GM19438 (cell line): Measurements from ENCODE around the gene SAFB.

ENCODE experiments used
- ATAC-seq: cut with Tn5 transposase; IDR thresholded peaks from one replicate; pipeline ENCODE4 v1.9.1; 2021; ENCODE audit warnings: low read depth; ENCODE audit not compliant: unreplicated experiment

The SAFB gene

GRCh38 chr19:5622465-5623396 is at the start of gene SAFB, which contains the start of gene SAFB2:
Gene SAFB (plus strand): TSS chr19:5623083. CDS start chr19:5623206, 123 bp downstream.
Gene SAFB2 (minus strand): TSS chr19:5622776. CDS start chr19:5622715, 61 bp downstream.
- ATAC-seq: peak; percentile 77

- no peak for ATAC-seq
Observed at GRCh38 chr19:5575590-5575989, 47.3 kb upstream of the SAFB start.

GRCh38 chr19:5578097-5578846 is 44.6 kb upstream of the SAFB start:
- ATAC-seq: no peak

GRCh38 chr19:5579286-5579685 is 43.6 kb upstream of the SAFB start:
- ATAC-seq: no peak

GRCh38 chr19:5579697-5580096 is 43.2 kb upstream of the SAFB start:
- ATAC-seq: no peak

- ATAC-seq: no peak
Observed at GRCh38 chr19:5580161-5580571, 42.7 kb upstream of the SAFB start.

- ATAC-seq: no peak
Observed at GRCh38 chr19:5585461-5586299, 37.2 kb upstream of the SAFB start.

GRCh38 chr19:5586300-5587070 is 36.4 kb upstream of the SAFB start:
- ATAC-seq: no peak

GRCh38 chr19:5587071-5587455 is 35.8 kb upstream of the SAFB start:
- no peak for ATAC-seq

- no peak for ATAC-seq
Observed at GRCh38 chr19:5587661-5588060, 35.2 kb upstream of the SAFB start.

GRCh38 chr19:5588441-5588840 is 34.4 kb upstream of the SAFB start:
- ATAC-seq: no peak

GRCh38 chr19:5588906-5589676 is 33.8 kb upstream of the SAFB start:
- ATAC-seq: no peak

- no peak for ATAC-seq
Observed at GRCh38 chr19:5590151-5590864, 32.6 kb upstream of the SAFB start.

- no peak for ATAC-seq
Observed at GRCh38 chr19:5590865-5591154, 32.1 kb upstream of the SAFB start.

GRCh38 chr19:5591476-5591875 is 31.4 kb upstream of the SAFB start:
- no peak for ATAC-seq

- no peak for ATAC-seq
Observed at GRCh38 chr19:5592531-5593342, 30.1 kb upstream of the SAFB start.

- no peak for ATAC-seq
Observed at GRCh38 chr19:5593343-5594255, 29.3 kb upstream of the SAFB start.
